Ascending aorta (tissue), 2 donors: ENCODE data around the gene HMGCL. TPM values are rescaled to one million over a fixed set of nuclear protein-coding genes. Genes with fewer than 3 reads are reported as not detected.
"Not testable (repeated sequence)": the region's sequence is repeated elsewhere in the genome, so short reads cannot be mapped to it uniquely, and the experiment has no call there.

Experiments used
- DNase-seq, 2 donors: peaks; one replicate each; pipeline ENCODE4 v3.0.0-alpha.2; 2019; ENCODE audit warnings: low spot score in 2 of 2
- H3K27ac ChIP-seq, 2 donors: fragments of 200-600 bp; sonication (generic); one replicate each; pipeline ENCODE4 v1.5.1; 2016 to 2017; ENCODE audit warnings: mild to moderate bottlenecking in 1 of 2
- H3K27me3 ChIP-seq: fragments of 200-600 bp; sonication (generic); one replicate; pipeline ENCODE4 v1.5.1; 2017
- H3K36me3 ChIP-seq, 2 donors: fragments of 200-600 bp; sonication (generic); one replicate each; pipeline ENCODE4 v1.5.1; 2016
- H3K4me1 ChIP-seq, 2 donors: fragments of 200-600 bp; sonication (generic); one replicate each; pipeline ENCODE4 v1.5.1; 2016 to 2017; ENCODE audit warnings: mild to moderate bottlenecking in 1 of 2
- H3K4me3 ChIP-seq, 2 donors: fragments of 200-600 bp; sonication (generic); one replicate each; pipeline ENCODE4 v1.5.1; 2016 to 2017; ENCODE audit warnings: mild to moderate bottlenecking in 1 of 2
- H3K9me3 ChIP-seq, 2 donors: fragments of 200-600 bp; sonication (generic); one replicate each; pipeline ENCODE4 v1.5.1; 2016
- intact Hi-C: fragments of 100-400 bp; cut with DNase I; formaldehyde crosslinking; loops from one replicate; pipeline ENCODE4 v1.15.1; 2023
- total RNA-seq: library from RNA; depleted of rRNA; stranded (reverse); fragments of >200 nt; gene quantifications from one replicate; pipeline ENCODE4 v1.1.0, GENCODE V29; 2016
- TF ChIP-seq, protein P1 (sequence below), 3 experiments: fragments of 200-600 bp in 2 of 3; fragments of 450-650 bp in 1 of 3; sonication (generic) in 2 of 3; IDR thresholded peaks; one replicate each; pipeline ENCODE4 v1.5.1; 2016 to 2019; ENCODE audit warnings: antibody characterized with exemption in 3 of 3, mild to moderate bottlenecking in 1 of 3, moderate library complexity in 1 of 3

Gene HMGCL
- total RNA-seq, 1 donor from 2014 or later: 7.3 TPM

DNA sequence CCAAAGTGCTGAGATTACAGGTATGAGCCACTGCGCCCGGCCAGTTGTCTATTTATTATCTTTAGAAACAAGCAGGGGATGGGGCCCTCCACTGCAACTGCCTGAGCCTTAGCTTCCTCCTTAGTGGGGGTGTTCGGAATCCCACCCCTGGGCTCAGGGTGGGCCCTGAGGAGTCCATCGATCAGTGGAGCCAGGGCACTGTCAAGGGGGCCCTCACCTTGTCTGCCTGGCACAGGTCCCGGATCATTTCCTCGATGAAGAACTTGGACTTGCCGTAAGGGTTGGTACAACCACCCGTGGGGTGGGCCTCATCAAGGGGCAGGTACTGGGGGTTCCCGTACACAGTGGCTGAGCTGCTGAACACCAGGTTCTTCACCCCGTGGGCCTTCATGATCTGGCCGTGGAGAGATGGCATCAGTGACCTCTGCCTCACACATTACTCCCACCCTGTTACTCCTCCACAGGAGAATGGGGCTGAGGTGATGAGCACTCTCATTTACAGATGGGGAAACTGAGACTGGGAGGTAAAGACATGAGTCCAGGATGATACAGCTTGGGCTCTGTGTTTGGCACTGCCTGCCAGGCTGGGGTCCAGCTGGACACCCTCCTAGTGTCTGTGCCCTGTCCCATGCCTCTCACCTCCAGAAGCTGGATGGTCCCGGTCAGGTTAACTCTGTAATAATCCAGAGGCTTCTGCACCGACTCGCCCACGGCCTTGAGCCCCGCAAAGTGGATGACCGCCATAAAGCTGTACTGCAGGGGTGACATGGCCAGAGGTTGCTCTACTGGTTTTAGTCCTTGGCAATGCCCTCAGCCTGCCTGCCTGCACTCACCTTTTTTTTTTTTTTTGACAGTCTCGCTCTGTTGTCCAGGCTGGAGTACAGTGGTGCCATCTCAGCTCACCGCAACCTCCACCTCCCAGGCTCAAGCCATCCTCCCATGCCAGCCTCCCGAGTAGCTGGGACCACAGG, 27.5 kb downstream of the HMGCL start:
- no peak for DNase-seq
- intact Hi-C loops: no loop called here
- Histone ChIP-seq H3K9me3 (no peaks in the 10 kb centered on the region), H3K4me1 (peaks cover 9 to 14% of the 10 kb centered on the region in 2 donors), H3K36me3 (peaks cover 24 to 26% of the 10 kb centered on the region in 2 donors), H3K27me3 (no peaks in the 10 kb centered on the region), H3K4me3 (no peak overlapping the region), H3K27ac (no peak overlapping the region)
- TF ChIP-seq, protein P1, sequence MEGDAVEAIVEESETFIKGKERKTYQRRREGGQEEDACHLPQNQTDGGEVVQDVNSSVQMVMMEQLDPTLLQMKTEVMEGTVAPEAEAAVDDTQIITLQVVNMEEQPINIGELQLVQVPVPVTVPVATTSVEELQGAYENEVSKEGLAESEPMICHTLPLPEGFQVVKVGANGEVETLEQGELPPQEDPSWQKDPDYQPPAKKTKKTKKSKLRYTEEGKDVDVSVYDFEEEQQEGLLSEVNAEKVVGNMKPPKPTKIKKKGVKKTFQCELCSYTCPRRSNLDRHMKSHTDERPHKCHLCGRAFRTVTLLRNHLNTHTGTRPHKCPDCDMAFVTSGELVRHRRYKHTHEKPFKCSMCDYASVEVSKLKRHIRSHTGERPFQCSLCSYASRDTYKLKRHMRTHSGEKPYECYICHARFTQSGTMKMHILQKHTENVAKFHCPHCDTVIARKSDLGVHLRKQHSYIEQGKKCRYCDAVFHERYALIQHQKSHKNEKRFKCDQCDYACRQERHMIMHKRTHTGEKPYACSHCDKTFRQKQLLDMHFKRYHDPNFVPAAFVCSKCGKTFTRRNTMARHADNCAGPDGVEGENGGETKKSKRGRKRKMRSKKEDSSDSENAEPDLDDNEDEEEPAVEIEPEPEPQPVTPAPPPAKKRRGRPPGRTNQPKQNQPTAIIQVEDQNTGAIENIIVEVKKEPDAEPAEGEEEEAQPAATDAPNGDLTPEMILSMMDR (IDR thresholded peaks at IDR 0.05): no peak

- Histone ChIP-seq H3K36me3 (peaks cover 24 to 26% of the 10 kb centered on the region in 2 donors), H3K27me3 (no peaks in the 10 kb centered on the region), H3K4me1 (peaks cover 11 to 25% of the 10 kb centered on the region in 2 donors), H3K27ac (no peak overlapping the region), H3K4me3 (no peak overlapping the region), H3K9me3 (no peaks in the 10 kb centered on the region)
- intact Hi-C loops: no loop called here
- no peak for DNase-seq
- TF ChIP-seq, protein P1 (IDR thresholded peaks at IDR 0.05): no peak
Measured at GRCh38 chr1:23796466-23797271, 28.6 kb downstream of the HMGCL start.

DNA sequence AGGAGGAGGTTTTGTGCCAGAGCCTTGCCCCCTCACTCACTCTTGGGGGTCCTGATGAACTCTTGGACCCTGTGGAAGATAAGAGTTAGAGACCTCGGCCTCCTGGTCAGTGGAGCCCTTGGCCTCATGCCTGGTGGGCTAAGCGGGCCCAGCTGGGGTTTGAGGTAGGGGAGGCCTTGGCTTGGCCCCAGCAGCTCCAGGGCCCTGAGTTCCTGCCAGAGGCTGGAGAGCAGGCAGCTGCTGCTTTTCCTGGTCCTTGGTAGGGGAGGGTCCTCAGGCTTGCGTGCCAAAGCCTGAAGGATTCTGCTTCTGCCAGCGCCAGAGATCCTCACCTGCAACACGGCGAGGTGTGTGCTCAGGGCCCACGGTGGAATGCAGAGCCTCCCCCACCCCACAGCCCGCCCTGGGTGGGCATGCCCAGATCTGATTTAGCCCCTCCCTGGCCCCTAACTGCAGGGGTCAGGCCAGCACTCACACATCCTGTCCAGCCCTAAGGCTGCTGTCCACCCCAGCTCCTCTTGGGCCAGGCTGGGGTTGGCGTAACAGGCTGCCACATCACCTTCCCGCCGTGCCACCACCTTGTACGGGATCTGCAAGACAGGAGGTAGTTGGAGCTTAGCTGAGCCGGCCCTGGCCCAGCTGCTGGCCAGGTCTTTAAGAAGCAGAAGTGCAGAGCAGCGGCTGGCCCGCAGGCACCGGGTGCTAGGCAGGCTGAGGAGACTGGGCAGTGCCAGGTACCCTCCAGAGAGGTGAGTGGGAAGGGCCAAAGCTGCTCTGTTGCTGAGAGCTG, 29.4 kb downstream of the HMGCL start:
- H3K4me3 ChIP-seq: no peak overlapping the region
- H3K27me3 ChIP-seq: no peaks in the 10 kb centered on the region
- no peak for DNase-seq
- TF ChIP-seq, protein P1 (IDR thresholded peaks at IDR 0.05): no peak
- intact Hi-C loops: no loop called here
- H3K27ac ChIP-seq: no peak overlapping the region
- H3K9me3 ChIP-seq: no peaks in the 10 kb centered on the region
- peaks cover 24 to 26% of the 10 kb centered on the region in 2 donors for H3K36me3 ChIP-seq
- peaks cover 7 to 22% of the 10 kb centered on the region in 2 donors for H3K4me1 ChIP-seq

GRCh38 chr1:23794732-23795182, 30.5 kb downstream of the HMGCL start:
- peaks cover 24 to 26% of the 10 kb centered on the region in 2 donors for H3K36me3 ChIP-seq
- DNase-seq, H3K4me3 ChIP-seq, intact Hi-C loops, H3K9me3 ChIP-seq, H3K27me3 ChIP-seq, H3K27ac ChIP-seq: not testable (repeated sequence)
- H3K4me1 ChIP-seq: peaks cover 12 to 26% of the 10 kb centered on the region in 2 donors

DNA sequence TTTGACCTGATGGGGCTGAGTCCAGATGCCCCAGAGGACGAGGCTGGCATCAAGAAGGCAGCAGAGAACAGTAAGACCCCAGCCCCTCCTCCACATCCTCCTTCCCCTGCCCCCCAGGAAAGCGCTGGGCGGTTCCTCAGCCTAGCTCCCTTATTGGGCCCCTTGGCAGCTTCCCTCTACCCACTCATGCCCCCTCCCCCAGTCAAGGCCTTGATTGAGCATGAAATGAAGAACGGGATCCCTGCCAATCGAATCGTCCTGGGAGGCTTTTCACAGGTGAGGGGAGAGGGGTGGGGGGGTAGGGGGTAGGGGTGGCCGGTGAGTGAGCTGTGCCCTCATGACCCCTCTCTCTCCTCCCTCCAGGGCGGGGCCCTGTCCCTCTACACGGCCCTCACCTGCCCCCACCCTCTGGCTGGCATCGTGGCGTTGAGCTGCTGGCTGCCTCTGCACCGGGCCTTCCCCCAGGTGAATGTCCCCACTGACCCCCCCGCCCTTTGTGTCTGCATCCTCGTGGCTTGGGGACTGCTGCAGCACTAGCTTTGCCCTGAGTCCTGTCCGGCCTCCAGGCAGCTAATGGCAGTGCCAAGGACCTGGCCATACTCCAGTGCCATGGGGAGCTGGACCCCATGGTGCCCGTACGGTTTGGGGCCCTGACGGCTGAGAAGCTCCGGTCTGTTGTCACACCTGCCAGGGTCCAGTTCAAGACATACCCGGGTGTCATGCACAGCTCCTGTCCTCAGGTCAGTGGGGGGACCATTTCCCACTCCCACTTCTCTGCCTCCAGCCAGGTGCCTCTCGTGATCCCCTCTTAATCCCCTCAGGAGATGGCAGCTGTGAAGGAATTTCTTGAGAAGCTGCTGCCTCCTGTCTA, 31.1 kb downstream of the HMGCL start:
- DNase-seq: no peak
- Histone ChIP-seq H3K9me3 (no peaks in the 10 kb centered on the region), H3K36me3 (peaks cover 24 to 26% of the 10 kb centered on the region in 2 donors), H3K27ac (no peak overlapping the region), H3K27me3 (no peaks in the 10 kb centered on the region), H3K4me1 (peaks cover 9 to 20% of the 10 kb centered on the region in 2 donors), H3K4me3 (no peak overlapping the region)
- TF ChIP-seq, protein P1 (IDR thresholded peaks at IDR 0.05): no peak
- intact Hi-C loops: no loop called here
